SU-DHL-6 (cell line): ENCODE results near the gene FBXW8.

Experiments used
- EZH2phosphoT487 ChIP-seq: fragments of 200-600 bp; sonication (generic), shearing (Covaris generic); conservative IDR thresholded peaks from 2 replicates; pipeline ENCODE4 v1.6.1; 2018; ENCODE audit warnings: mild to moderate bottlenecking, antibody characterized with exemption, low read length, moderate library complexity, mixed read lengths
- TF ChIP-seq, protein P1 (sequence below): fragments of 200-600 bp; sonication (generic); IDR thresholded peaks from one replicate; pipeline ENCODE4 v1.5.1; 2017; ENCODE audit warnings: antibody characterized with exemption, mild to moderate bottlenecking, low read length, moderate library complexity; ENCODE audit not compliant: insufficient read depth, poor library complexity, severe bottlenecking

DNA sequence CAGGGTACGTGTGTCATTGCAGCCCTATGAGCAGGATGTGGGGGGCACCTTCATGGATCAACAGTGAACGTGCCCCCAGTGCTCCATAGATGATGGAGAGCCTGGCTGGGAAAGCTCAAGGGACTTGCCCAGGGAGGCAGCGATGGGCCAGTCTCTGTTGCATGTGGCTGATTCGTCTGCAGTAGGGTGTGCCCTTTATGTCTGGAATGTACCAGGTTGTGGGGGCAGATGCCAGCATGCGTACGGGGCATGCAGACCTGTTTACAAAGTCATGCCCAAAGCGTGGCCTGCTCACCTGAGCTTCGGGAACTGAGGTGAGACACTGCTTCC, 116.1 kb downstream of the FBXW8 start:
- TF ChIP-seq, protein P1, sequence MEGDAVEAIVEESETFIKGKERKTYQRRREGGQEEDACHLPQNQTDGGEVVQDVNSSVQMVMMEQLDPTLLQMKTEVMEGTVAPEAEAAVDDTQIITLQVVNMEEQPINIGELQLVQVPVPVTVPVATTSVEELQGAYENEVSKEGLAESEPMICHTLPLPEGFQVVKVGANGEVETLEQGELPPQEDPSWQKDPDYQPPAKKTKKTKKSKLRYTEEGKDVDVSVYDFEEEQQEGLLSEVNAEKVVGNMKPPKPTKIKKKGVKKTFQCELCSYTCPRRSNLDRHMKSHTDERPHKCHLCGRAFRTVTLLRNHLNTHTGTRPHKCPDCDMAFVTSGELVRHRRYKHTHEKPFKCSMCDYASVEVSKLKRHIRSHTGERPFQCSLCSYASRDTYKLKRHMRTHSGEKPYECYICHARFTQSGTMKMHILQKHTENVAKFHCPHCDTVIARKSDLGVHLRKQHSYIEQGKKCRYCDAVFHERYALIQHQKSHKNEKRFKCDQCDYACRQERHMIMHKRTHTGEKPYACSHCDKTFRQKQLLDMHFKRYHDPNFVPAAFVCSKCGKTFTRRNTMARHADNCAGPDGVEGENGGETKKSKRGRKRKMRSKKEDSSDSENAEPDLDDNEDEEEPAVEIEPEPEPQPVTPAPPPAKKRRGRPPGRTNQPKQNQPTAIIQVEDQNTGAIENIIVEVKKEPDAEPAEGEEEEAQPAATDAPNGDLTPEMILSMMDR, result no peak
- TF ChIP-seq EZH2phosphoT487, result no peak
